GM06990 (cell line): ENCODE data around the gene ACOX2.

Experiments used
- DNase-seq: peaks from one replicate; pipeline ENCODE4 v3.0.0-alpha.2; 2011; ENCODE audit not compliant: insufficient read length; ENCODE audit errors: extremely low read depth
- H3K27me3 ChIP-seq: replicated peaks from 2 replicates; pipeline ENCODE4 v1.6.0; 2011; ENCODE audit warnings: low read length; ENCODE audit not compliant: control insufficient read depth, insufficient read depth
- H3K36me3 ChIP-seq: 2 replicates; pipeline ENCODE4 v1.5.1; 2011; ENCODE audit warnings: low read length; ENCODE audit not compliant: control insufficient read depth, insufficient read depth
- H3K4me3 ChIP-seq: replicated peaks from 2 replicates; pipeline ENCODE4 v1.5.1; 2011; ENCODE audit warnings: low read depth, mild to moderate bottlenecking, control low read depth, low read length
- CTCF ChIP-seq: IDR thresholded peaks from 2 replicates; pipeline ENCODE4 v1.5.1; 2011; ENCODE audit warnings: low read length, control low read depth, mild to moderate bottlenecking, inconsistent platforms; ENCODE audit not compliant: insufficient read depth, poor library complexity, severe bottlenecking

The ACOX2 gene

DNA sequence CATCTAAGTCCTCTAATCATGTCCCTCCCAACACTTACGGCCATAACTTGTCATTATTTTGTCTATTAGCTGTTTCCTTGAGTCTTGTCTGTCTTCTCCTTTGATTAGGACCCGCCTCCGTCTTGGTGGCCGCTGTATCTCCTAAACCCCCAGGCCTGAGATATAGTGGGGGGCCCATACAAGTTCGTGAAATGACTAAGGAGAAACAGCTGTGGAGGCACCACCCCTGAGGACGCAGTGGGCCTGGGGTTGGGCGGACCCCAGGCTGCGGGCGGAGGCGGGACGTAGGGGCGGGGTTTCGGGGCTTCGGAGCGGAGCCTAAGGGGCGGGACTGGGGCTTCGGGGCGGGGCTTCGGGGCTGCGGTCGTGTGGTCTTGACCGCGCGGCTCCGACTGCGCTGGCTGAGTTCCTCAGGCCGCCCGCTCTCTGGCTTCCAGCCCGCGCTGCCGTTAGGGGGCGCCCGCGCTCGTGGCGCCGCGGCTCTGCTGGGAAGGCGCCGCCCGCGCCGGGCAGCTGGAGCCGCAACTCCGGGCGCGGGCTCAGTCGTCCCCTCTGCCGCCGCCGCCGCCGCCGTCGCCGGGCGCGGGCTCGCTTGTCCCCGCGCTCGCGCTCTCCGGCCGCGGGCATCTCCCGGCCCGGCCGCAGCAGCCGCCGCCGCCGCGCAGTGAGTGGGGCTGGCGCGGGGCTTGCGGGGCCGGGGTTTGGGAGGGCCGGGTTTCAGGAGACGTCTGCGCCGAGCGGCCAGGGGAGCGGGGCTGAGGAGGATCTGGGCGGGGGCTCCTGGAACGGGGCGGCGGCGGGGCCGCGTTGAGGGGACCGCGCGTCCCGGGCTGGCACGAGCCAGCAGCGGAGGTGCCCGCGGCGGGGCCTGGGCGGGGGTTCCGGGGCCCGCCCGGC lies 45.2 kb downstream of the ACOX2 start, which contains the start of gene KCTD6:
TSS of gene KCTD6 (plus strand) at position 591 of the 897 bp plus-strand sequence. CDS start 6,660 bp downstream, outside the sequence.
- TF ChIP-seq CTCF = peak; percentile 54
- peak; percentile 97 for DNase-seq
- H3K27me3 ChIP-seq = no peaks in the 10 kb centered on the region
- peak within 1 kb of the TSS; percentile 69 for H3K4me3 ChIP-seq
- no peaks in the 10 kb centered on the region for H3K36me3 ChIP-seq

GRCh38 chr3:58490860-58491501 lies 46.0 kb downstream of the ACOX2 start:
- no peak for DNase-seq
- peak overlapping the region; percentile 44 for H3K4me3 ChIP-seq

DNA sequence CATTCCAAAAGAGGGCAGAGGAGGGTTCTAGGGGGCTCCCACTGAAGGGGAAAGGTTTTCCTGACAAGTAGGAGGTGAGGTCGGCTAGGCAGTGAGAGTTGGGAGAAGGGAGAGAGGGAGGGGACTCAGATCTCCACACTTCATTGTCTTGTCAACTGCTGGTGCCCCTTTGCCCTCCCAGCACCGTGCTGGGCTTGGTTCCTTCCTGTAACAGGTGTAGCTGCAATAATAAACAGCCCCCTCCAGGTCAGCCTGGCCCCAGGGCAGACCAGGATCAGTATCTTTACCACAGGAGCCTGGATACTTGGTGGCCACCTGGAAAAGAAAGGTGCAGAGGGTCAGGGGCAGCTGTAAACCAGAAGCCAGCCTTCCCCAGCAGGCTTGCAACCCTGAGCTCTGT lies 48.0 kb downstream of the ACOX2 start:
- no peak for DNase-seq
- H3K4me3 ChIP-seq = no peak overlapping the region
- H3K27me3 ChIP-seq = no peaks in the 10 kb centered on the region
- TF ChIP-seq CTCF = no peak
- H3K36me3 ChIP-seq = no peaks in the 10 kb centered on the region

More at GRCh38 chr3:58490860-58491501, 46.0 kb downstream of the ACOX2 start:
- TF ChIP-seq CTCF = no peak
- Histone ChIP-seq H3K36me3 (no peaks in the 10 kb centered on the region), H3K27me3 (no peaks in the 10 kb centered on the region)

DNA sequence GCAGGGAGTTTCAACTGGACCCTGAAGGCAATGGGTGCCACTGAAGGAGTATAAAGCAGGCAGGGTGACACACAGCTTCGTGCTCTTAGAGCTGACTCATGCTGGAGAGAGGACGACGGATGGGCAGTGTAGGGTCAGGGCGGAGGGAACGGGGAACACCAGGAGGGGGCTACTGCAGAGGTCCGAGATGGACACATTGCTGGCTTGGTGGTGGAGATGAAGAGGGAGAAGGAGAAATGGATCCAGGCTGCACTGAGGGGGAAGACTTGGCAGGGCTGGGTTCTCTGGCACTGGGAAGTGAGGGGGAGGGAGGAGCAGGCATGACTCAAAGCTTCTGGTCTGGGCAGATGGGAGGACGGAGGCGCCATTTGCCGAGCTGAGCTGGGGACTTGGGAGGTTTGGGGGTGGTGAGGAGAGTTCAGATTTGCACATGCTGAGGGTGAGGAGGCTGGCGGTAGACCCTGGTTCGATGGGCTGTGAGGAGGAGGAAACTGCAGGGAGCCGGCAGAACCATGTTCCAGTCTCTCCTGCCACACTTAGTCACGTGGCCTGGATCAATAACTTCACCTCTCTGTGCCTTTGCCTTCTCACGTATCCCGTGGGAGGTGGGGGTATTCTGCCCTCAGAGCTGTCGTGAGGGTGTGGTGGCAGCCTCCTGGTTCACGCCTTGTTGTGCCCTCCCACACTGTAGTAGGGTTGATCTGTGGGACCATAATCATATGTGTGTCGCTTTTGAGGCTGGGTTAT lies 49.7 kb downstream of the ACOX2 start:
- TF ChIP-seq CTCF = no peak
- no peaks in the 10 kb centered on the region for H3K36me3 ChIP-seq
- H3K27me3 ChIP-seq = no peaks in the 10 kb centered on the region
- DNase-seq = no peak
- H3K4me3 ChIP-seq = no peak overlapping the region

GRCh38 chr3:58485801-58486435 lies 51.1 kb downstream of the ACOX2 start:
- H3K36me3 ChIP-seq = no peaks in the 10 kb centered on the region
- DNase-seq = no peak
- H3K4me3 ChIP-seq = no peak overlapping the region
- no peaks in the 10 kb centered on the region for H3K27me3 ChIP-seq
- TF ChIP-seq CTCF = no peak
